ENCODE results near the gene CCKAR.

CCKAR gene

DNA sequence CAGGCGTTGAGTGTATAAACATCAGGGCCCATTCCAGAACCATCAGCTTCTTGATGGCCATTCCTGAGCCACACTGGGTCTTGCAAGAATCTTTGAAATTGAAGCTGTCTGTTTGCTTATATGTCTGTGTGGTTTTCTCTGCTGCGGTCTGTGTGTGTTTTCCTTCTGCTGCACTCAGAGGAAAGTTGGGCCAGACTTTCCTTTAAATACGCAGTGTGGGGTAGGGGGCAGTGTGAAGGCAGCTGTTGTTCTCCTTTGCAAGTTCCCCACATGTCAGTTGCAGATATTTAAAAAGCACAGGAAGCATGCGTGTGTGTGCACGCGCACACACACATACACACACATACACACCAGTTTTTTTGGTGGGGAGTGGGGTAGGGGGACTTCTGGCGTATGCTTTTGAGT is 32.1 kb downstream of the CCKAR start:
- DNase-seq = no peak

- DNase-seq = no peak
Observed at GRCh38 chr4:26457412-26457811, 32.9 kb downstream of the CCKAR start.

GRCh38 chr4:26455571-26455970 is 34.7 kb downstream of the CCKAR start:
- DNase-seq = no peak

- DNase-seq = no peak
Observed at GRCh38 chr4:26454961-26455360, 35.3 kb downstream of the CCKAR start.

- no peak for DNase-seq
Observed at GRCh38 chr4:26452565-26453531, 37.4 kb downstream of the CCKAR start.

DNA sequence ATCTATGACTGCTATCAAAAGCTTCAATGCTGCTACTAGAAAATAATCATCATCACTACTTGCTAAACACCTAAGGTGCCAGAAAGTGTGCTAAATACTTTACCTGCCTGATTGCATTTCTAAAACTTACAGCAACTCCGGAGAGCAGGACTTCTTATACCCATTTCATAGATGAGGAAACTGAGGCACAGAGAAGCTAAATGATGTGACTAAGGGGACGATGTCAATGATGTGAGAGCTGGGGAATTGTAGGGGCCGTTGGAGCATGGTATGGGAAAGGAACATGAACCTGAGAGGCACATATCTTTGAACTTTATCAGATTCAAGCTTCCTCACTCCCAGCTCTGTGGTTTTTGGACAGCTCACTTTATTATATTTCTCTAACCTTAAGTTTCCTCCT is 38.7 kb downstream of the CCKAR start:
- DNase-seq = no peak

- DNase-seq = no peak
Observed at GRCh38 chr4:26450418-26450817, 39.9 kb downstream of the CCKAR start.

DNA sequence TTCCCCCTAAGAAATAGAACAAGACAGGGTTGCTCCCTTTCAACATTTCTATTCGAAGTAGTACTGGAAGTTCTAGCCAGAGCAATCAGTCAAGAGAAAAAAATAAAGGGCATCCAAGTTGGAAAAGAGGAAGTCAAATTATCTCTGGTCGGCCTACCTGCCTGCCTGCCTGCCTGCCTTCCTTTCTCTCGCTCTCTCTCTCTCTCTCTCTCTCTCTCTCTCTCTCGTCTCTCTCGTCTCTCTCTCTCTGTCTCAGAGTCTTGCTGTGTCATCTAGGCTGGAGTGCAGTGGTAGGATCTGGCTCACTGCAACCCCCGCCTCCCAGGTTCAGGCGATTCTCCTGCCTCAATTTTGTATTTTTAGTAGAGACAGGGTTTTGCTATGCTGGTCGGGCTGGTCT is 42.9 kb downstream of the CCKAR start:
- DNase-seq = no peak

DNA sequence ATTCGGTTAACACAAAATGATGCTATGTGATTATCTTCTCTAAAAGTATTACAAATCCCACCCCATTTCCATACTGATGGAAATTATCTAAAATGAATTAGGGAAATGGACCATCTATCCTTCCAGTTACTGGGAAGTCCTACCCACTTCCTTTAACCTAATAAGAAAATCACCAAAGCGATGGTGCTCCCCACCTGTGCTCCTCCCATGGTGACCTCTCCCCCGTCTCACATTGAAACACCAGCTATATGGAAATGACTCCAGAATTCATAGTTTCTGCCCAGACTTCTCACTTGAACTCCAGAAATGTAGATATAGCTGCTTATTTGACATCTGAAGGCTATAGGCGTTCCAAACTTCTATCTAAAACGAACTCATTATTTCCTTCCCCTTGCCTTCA is 48.5 kb downstream of the CCKAR start:
- no peak for DNase-seq

- DNase-seq = no peak
Observed at GRCh38 chr4:26441102-26441501, 49.2 kb downstream of the CCKAR start.

GRCh38 chr4:26434030-26434639 is 56.1 kb downstream of the CCKAR start:
- DNase-seq = no peak

DNA sequence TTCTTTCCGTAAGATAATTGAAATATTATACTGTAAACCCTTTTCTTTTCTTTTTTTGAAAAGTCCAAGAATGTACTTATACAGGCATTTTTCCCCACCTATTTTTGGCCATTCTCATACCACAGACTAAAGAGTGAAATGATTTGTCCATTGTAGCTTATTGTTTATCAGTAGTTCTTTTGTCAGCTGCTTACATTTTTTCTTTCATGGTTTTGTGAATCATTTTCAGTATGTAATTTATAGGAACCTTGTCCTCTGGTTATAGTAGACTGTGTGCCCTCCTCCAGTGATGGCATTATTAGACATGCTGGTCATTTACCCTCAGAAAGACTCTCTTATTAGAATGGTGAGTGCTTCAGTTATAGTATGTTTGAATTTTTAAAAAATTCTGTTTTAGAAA is 56.7 kb downstream of the CCKAR start:
- no peak for DNase-seq

GRCh38 chr4:26432419-26432818 is 57.9 kb downstream of the CCKAR start:
- no peak for DNase-seq

GRCh38 chr4:26431461-26432180 is 58.7 kb downstream of the CCKAR start:
- DNase-seq = no peak

Data from activated naive CD4-positive, alpha-beta T cell treated with anti-CD3 and anti-CD28 coated beads, Interleukin-2, amount 50 U/mL, for 16 hours (primary cell).